Measurements from ENCODE around the gene RAB14.
A peak's percentile ranks its signal among the peaks of the same experiment; 100 is the strongest.

RAB14 gene

GRCh38 chr9:121201045-121201737, 478 bp downstream of the RAB14 start:
- DNase-seq, result peak; percentile 49
- no peaks in the 10 kb centered on the region for H3K9me3 ChIP-seq (ENCODE audit: severe bottlenecking)
- H3K36me3 ChIP-seq, result peaks cover 10% of the 10 kb centered on the region; the same call in 1 of the 2 replicates
- H3K27ac ChIP-seq, result peak overlapping the region; percentile 88
- peak overlapping the region; percentile 71 for H3K4me3 ChIP-seq (ENCODE audit: low read depth, low read length)
- TF ChIP-seq, protein P1, sequence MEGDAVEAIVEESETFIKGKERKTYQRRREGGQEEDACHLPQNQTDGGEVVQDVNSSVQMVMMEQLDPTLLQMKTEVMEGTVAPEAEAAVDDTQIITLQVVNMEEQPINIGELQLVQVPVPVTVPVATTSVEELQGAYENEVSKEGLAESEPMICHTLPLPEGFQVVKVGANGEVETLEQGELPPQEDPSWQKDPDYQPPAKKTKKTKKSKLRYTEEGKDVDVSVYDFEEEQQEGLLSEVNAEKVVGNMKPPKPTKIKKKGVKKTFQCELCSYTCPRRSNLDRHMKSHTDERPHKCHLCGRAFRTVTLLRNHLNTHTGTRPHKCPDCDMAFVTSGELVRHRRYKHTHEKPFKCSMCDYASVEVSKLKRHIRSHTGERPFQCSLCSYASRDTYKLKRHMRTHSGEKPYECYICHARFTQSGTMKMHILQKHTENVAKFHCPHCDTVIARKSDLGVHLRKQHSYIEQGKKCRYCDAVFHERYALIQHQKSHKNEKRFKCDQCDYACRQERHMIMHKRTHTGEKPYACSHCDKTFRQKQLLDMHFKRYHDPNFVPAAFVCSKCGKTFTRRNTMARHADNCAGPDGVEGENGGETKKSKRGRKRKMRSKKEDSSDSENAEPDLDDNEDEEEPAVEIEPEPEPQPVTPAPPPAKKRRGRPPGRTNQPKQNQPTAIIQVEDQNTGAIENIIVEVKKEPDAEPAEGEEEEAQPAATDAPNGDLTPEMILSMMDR (IDR thresholded peaks at IDR 0.05; ENCODE audit: low read depth, low read length), result no peak
- H3K27me3 ChIP-seq (ENCODE audit: insufficient read depth, low read depth, severe bottlenecking), result no peaks in the 10 kb centered on the region

DNA sequence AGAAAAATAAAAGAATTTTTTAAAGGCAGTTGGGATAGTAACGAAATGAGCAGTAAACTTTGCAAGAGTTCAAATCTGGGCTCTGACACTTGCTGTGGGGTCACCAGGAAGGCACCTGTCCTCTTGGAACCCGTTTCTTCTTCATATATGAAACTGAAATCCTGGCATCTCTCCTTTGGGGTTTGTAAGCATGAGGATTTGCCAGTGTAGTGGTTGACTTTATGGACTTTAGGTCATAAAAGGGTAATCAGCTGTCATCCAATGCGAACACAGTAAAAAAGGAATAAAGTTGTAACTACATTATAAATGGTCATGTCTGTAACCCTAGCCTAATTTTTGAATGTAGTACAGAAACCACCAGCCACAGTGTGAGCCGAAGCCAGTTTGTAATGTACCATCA, 1.3 kb downstream of the RAB14 start:
- TF ChIP-seq, protein P1 (IDR thresholded peaks at IDR 0.05; ENCODE audit: low read depth, low read length), result no peak
- Histone ChIP-seq H3K27me3 (ENCODE audit: insufficient read depth, low read depth, severe bottlenecking) (no peaks in the 10 kb centered on the region), H3K9me3 (ENCODE audit: severe bottlenecking) (no peaks in the 10 kb centered on the region), H3K4me3 (ENCODE audit: low read depth, low read length) (peak overlapping the region; percentile 71), H3K27ac (no peak overlapping the region; the same call in 1 of the 2 replicates), H3K36me3 (peaks cover 10% of the 10 kb centered on the region; the same call in 1 of the 2 replicates)
- no peak for DNase-seq

GRCh38 chr9:121199921-121200320, 1.7 kb downstream of the RAB14 start:
- Histone ChIP-seq H3K4me3 (ENCODE audit: low read depth, low read length) (peak overlapping the region; percentile 71), H3K27ac (no peak overlapping the region), H3K9me3 (ENCODE audit: severe bottlenecking) (no peaks in the 10 kb centered on the region), H3K27me3 (ENCODE audit: insufficient read depth, low read depth, severe bottlenecking) (no peaks in the 10 kb centered on the region), H3K36me3 (peaks cover 10% of the 10 kb centered on the region; the same call in 1 of the 2 replicates)
- no peak for DNase-seq
- TF ChIP-seq, protein P1 (IDR thresholded peaks at IDR 0.05; ENCODE audit: low read depth, low read length), result no peak

DNA sequence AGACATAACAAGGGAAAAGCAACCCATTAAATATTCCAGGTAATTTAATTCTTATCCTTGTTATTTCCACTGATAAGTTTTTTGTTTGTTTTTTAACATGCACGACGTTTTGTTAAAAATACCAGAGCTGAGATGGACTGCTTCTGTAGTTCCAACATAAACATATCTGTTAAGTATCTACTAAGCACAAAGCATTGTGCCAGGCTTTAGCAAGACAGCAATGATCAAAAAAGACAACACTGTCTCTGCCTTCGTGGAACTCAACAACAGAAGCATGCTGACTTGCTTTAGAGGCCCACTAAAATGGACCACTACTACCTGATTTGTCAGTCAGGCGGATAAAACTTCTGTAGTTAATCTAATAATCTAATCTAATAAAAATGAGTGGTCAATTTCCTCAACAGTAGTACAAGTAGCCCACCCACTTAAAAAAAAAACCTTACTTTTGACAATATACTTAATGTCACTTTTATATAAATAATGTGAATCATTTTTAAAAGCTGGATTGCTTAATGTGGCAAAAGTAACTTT, 3.1 kb downstream of the RAB14 start:
- Histone ChIP-seq H3K9me3 (ENCODE audit: severe bottlenecking) (no peaks in the 10 kb centered on the region), H3K27ac (no peak overlapping the region), H3K4me3 (ENCODE audit: low read depth, low read length) (no peak overlapping the region), H3K36me3 (peaks cover 10% of the 10 kb centered on the region; the same call in 1 of the 2 replicates), H3K27me3 (ENCODE audit: insufficient read depth, low read depth, severe bottlenecking) (no peaks in the 10 kb centered on the region)
- DNase-seq, result no peak
- TF ChIP-seq, protein P1 (IDR thresholded peaks at IDR 0.05; ENCODE audit: low read depth, low read length), result no peak

- TF ChIP-seq, protein P1 (IDR thresholded peaks at IDR 0.05; ENCODE audit: low read depth, low read length), result no peak
- Histone ChIP-seq H3K27ac (no peak overlapping the region), H3K36me3 (peaks cover 10% of the 10 kb centered on the region; the same call in 1 of the 2 replicates), H3K27me3 (ENCODE audit: insufficient read depth, low read depth, severe bottlenecking) (no peaks in the 10 kb centered on the region), H3K4me3 (ENCODE audit: low read depth, low read length) (no peak overlapping the region), H3K9me3 (ENCODE audit: severe bottlenecking) (no peaks in the 10 kb centered on the region)
- DNase-seq, result no peak
Measured at GRCh38 chr9:121197132-121197531, 4.5 kb downstream of the RAB14 start.
